GM18508 (cell line): ENCODE measurements around the gene MAPT.
"Not testable (repeated sequence)": the region's sequence is repeated elsewhere in the genome, so short reads cannot be mapped to it uniquely, and the experiment has no call there.

Experiments used
- ATAC-seq: cut with Tn5 transposase; IDR thresholded peaks from one replicate; pipeline ENCODE4 v1.9.1; 2021; ENCODE audit warnings: moderate number of reproducible peaks; ENCODE audit not compliant: insufficient read depth, unreplicated experiment

Gene MAPT

DNA sequence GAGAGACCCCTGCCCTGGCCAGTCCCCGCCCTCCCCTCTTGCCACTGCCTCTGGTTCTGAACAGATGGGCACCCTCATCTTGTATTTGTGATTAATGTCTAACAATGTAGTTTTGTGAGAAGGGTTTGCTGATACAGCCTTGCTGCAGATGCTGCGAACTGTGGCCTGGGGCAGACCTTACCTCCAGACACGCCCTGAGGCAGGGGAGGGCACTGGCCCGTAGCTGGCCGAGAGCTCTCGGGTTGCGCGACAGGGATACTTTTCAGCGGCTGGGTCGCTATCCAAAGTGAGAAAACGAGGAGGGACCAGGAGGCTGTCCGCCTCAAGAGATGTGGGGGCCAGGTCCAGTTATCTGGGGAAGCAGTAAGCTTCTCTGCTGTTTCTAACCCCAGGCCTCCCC lies 126.6 kb downstream of the MAPT start:
- ATAC-seq = no peak

DNA sequence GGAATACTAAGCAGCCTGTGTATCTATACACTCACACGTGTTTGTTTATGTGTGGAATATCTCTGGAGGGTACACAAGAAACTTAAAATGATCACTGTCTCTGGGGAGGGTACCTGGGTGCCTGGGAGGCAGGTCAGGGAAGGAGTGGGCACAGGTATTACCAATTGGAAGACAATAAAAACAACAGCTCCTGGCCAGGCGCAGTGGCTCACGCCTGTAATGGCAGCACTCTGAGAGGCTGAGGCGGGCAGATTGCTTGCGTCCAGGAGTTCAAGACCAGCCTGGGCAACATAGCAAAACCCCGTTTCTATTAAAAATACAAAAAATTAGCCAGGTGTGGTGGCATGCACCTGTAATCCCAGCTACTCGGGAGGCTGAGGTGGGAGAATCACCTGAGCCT lies 129.0 kb downstream of the MAPT start:
- ATAC-seq = not testable (repeated sequence)

GRCh38 chr17:46023783-46024388 lies 129.5 kb downstream of the MAPT start:
- no peak for ATAC-seq

- no peak for ATAC-seq
Measured at GRCh38 chr17:46024590-46024989, 130.2 kb downstream of the MAPT start.

DNA sequence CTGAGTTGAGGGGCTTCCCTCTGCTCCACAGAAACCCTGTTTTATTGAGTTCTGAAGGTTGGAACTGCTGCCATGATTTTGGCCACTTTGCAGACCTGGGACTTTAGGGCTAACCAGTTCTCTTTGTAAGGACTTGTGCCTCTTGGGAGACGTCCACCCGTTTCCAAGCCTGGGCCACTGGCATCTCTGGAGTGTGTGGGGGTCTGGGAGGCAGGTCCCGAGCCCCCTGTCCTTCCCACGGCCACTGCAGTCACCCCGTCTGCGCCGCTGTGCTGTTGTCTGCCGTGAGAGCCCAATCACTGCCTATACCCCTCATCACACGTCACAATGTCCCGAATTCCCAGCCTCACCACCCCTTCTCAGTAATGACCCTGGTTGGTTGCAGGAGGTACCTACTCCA lies 130.7 kb downstream of the MAPT start:
- no peak for ATAC-seq

- no peak for ATAC-seq
Measured at GRCh38 chr17:46025510-46026165, 131.3 kb downstream of the MAPT start.

- no peak for ATAC-seq
Measured at GRCh38 chr17:46026166-46027047, 132.1 kb downstream of the MAPT start.

DNA sequence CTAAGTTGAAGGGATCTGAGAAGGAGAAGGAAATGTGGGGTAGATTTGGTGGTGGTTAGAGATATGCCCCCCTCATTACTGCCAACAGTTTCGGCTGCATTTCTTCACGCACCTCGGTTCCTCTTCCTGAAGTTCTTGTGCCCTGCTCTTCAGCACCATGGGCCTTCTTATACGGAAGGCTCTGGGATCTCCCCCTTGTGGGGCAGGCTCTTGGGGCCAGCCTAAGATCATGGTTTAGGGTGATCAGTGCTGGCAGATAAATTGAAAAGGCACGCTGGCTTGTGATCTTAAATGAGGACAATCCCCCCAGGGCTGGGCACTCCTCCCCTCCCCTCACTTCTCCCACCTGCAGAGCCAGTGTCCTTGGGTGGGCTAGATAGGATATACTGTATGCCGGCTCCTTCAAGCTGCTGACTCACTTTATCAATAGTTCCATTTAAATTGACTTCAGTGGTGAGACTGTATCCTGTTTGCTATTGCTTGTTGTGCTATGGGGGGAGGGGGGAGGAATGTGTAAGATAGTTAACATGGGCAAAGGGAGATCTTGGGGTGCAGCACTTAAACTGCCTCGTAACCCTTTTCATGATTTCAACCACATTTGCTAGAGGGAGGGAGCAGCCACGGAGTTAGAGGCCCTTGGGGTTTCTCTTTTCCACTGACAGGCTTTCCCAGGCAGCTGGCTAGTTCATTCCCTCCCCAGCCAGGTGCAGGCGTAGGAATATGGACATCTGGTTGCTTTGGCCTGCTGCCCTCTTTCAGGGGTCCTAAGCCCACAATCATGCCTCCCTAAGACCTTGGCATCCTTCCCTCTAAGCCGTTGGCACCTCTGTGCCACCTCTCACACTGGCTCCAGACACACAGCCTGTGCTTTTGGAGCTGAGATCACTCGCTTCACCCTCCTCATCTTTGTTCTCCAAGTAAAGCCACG lies 133.0 kb downstream of the MAPT start:
- no peak for ATAC-seq

DNA sequence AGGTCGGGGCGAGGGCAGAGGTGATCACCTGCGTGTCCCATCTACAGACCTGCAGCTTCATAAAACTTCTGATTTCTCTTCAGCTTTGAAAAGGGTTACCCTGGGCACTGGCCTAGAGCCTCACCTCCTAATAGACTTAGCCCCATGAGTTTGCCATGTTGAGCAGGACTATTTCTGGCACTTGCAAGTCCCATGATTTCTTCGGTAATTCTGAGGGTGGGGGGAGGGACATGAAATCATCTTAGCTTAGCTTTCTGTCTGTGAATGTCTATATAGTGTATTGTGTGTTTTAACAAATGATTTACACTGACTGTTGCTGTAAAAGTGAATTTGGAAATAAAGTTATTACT lies 133.6 kb downstream of the MAPT start:
- no peak for ATAC-seq

DNA sequence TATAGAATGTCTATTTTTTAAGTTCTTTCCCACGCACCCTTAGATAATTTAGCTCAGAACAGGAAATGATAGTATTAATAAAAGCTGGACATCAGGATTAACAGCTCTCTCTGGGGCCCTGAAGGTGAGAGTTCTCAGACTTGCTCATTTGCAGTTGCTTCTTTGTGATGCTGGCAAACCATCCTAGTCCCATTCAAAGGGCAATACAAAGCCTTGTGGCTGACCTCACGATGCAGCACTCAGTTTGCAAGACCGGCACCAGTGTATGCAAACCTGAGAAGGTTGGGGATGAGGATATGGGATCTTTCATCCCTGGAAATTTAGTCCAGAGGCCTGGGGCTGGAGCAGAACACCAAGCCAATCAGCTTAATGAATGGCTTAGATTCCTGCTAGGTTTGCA lies 134.0 kb downstream of the MAPT start:
- ATAC-seq = no peak

DNA sequence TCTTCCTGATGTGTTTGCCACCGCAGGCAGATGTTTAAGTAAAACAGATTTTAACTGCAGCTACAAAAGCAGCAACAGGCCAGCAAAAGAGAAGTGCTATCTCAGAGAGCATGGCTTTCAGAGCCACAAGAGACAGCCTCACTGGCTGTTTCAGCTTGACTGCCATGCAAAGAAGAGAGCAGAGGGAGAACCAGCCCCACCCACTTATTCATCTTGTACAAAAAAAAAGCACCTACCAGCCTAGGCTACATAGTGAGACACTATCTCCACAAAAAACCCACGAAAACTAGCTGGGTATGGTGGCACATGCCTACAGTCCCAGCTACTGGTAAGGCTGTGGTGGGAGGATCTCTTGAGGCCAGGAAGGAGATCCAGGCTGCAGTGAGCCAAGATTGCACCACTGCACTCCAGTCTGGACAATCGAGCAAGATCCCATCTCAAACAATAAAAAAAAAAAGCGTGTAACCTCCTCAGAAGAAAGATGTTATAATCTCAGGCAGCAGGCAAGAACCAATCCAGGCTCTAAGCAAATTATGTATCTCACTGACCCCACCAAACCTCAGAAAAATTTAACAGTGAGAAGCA lies 134.7 kb downstream of the MAPT start:
- ATAC-seq = no peak

GRCh38 chr17:46029627-46030026 lies 135.3 kb downstream of the MAPT start:
- ATAC-seq = no peak

DNA sequence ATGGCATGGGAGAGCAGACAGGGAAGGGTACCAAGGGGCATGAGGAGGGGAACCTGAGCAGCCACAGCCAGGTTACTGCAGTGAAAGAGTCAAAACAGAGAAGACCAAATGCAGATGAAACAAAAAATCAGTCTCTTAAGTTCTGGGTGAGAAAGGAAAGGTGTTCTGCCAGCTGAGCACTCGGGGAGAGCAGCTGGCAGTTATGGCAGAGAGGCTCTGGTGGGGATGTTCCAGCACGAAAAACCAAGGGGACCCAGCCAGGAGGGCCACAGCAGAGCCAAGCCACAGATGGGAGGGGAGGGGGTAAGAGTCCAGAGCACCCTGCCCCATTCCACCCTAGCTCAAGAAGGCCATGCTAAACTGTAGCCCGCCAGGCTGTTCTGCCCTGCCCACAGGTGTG lies 136.4 kb downstream of the MAPT start:
- ATAC-seq = no peak

DNA sequence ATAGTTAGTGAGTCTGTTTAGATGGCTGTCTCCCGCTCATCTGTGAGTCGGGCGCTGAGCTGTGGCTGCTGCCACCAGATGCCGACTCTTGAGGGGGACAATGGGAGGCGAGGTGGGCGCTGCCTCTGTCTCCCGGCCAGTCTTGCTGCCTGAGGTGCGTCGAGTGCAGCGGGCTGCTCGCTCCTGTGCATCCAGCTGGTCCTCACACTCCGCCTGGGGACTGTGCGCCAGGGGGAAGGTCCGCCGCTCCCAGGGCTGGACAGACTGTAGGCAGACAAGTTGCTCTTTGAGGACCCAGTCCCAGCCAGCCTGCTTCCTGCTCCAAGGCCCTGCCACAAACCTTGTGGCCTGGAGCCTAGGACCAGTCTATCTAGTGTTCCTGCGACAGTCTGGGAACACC lies 137.1 kb downstream of the MAPT start:
- ATAC-seq = no peak

DNA sequence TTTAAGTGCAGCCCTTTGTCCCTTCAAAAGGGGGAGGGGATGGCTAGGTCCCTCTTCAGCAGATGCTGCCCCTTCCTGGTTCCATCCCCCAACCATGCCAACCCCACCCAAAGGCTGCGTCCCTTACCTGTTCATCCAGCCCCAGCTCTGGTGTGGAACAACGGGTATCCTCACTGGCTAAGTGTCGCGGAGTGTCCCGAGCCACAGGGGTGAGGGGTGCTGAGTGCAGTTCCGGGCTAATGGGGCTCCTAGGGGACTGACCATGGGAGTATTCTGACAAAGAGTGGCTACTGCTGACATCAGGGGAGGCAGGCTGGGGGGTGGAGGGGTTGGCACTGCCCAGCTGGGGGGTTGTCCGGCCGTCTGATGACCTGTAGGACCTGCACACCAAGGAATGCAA lies 137.6 kb downstream of the MAPT start:
- ATAC-seq = no peak

DNA sequence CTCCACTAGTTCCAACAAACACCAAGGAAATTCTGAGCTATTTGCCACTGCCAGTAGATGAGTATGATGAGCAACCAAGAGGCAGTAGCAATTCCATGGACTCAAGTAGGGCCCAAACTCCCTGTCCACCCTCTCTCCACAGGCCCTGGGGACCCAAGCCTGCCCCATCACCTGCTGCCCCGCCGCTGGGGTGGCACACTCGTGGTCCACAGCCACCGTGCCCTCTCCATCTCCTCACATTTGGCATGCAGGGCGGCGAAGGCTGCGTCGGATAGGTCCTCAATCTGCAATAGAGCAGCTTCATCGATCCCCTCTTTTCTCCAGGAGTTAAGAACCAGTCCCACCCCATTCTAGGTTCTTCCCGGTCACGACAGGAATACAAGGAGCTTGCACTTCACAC lies 138.6 kb downstream of the MAPT start:
- ATAC-seq = no peak

GRCh38 chr17:46033392-46033791 lies 139.0 kb downstream of the MAPT start:
- no peak for ATAC-seq

GRCh38 chr17:46035112-46035818 lies 140.9 kb downstream of the MAPT start:
- ATAC-seq = no peak

- no peak for ATAC-seq
Measured at GRCh38 chr17:46036491-46036890, 142.1 kb downstream of the MAPT start.
